C4-2B (cell line): ENCODE data around the gene ACADSB.

Source experiments
- CTCF ChIP-seq: fragments of 450-650 bp; conservative IDR thresholded peaks from 2 replicates; pipeline ENCODE4 v1.5.1; 2017; ENCODE audit warnings: mild to moderate bottlenecking
- ZFX ChIP-seq: fragments of 450-650 bp; IDR thresholded peaks from 2 replicates; pipeline ENCODE4 v1.6.1; 2017

- TF ChIP-seq CTCF = no peak
- TF ChIP-seq ZFX = no peak
These were observed 16.7 kb upstream of the ACADSB start for GRCh38 chr10:122992031-122992585.
